Activated CD8-positive, alpha-beta memory T cell treated with anti-CD3 and anti-CD28 coated beads for 24 hours (primary cell): Measurements from ENCODE around the gene C22orf23.
"Not testable (repeated sequence)": the region's sequence is repeated elsewhere in the genome, so short reads cannot be mapped to it uniquely, and the experiment has no call there.

Source experiments
- DNase-seq: peaks from one replicate; pipeline ENCODE4 v3.0.0-alpha.2; 2020

The C22orf23 gene

GRCh38 chr22:37982151-37982785 lies 28.9 kb upstream of the C22orf23 start:
- DNase-seq: no peak

- no peak for DNase-seq
These were observed 28.0 kb upstream of the C22orf23 start for GRCh38 chr22:37981282-37982011.

- no peak for DNase-seq
These were observed 26.4 kb upstream of the C22orf23 start for GRCh38 chr22:37979782-37980181.

GRCh38 chr22:37976547-37976946 lies 23.1 kb upstream of the C22orf23 start:
- no peak for DNase-seq

- not testable (repeated sequence) for DNase-seq
These were observed 22.6 kb upstream of the C22orf23 start for GRCh38 chr22:37976022-37976421.

- DNase-seq: no peak
These were observed 21.8 kb upstream of the C22orf23 start for GRCh38 chr22:37975153-37975552.

- no peak for DNase-seq
These were observed 20.1 kb upstream of the C22orf23 start for GRCh38 chr22:37973271-37974170.

GRCh38 chr22:37972527-37972926 lies 19.1 kb upstream of the C22orf23 start:
- DNase-seq: no peak

- no peak for DNase-seq
These were observed 18.4 kb upstream of the C22orf23 start for GRCh38 chr22:37971475-37972434.

- no peak for DNase-seq
These were observed 17.5 kb upstream of the C22orf23 start for GRCh38 chr22:37970864-37971263.

GRCh38 chr22:37968452-37969251 lies 15.3 kb upstream of the C22orf23 start:
- DNase-seq: no peak

- no peak for DNase-seq
These were observed 14.4 kb upstream of the C22orf23 start for GRCh38 chr22:37967637-37968451.

GRCh38 chr22:37967147-37967546 lies 13.7 kb upstream of the C22orf23 start:
- DNase-seq: no peak

GRCh38 chr22:37965940-37966664 lies 12.7 kb upstream of the C22orf23 start:
- no peak for DNase-seq

GRCh38 chr22:37961062-37961461 lies 7.7 kb upstream of the C22orf23 start:
- no peak for DNase-seq

- no peak for DNase-seq
These were observed 5.9 kb upstream of the C22orf23 start for GRCh38 chr22:37959231-37959825.

- no peak for DNase-seq
These were observed 3.8 kb upstream of the C22orf23 start for GRCh38 chr22:37957232-37957631.

GRCh38 chr22:37955825-37956397 lies 2.5 kb upstream of the C22orf23 start:
- not testable (repeated sequence) for DNase-seq

- no peak for DNase-seq
These were observed 1.3 kb upstream of the C22orf23 start for GRCh38 chr22:37954686-37955085.
